Neural cell (in vitro differentiated cells): ENCODE data around the gene DUT. TPM values are rescaled to one million over a fixed set of nuclear protein-coding genes. Genes with fewer than 3 reads are reported as not detected.

ENCODE experiments used
- H2AFZ ChIP-seq: fragments of 200-600, 300-800 bp; sonication (generic), shearing (Covaris generic); 2 replicates; pipeline ENCODE4 v1.6.0; 2014; ENCODE audit warnings: low read depth, mild to moderate bottlenecking, antibody characterized with exemption, low read length, moderate library complexity
- H3F3A ChIP-seq: fragments of 200-600 bp; shearing (Covaris generic); 2 replicates; pipeline ENCODE4 v1.6.1; 2016; ENCODE audit warnings: mild to moderate bottlenecking, moderate library complexity, mixed read lengths, antibody characterized with exemption, low read length; ENCODE audit not compliant: insufficient read depth, poor library complexity, severe bottlenecking
- H3K27ac ChIP-seq: fragments of 200-600, 300-800 bp; sonication (generic), shearing (Covaris generic); 2 replicates; pipeline ENCODE4 v1.5.1; 2014; ENCODE audit warnings: mild to moderate bottlenecking, low read length, moderate library complexity
- H3K27me3 ChIP-seq: fragments of 300-800, 200-600 bp; sonication (generic), shearing (Covaris generic); 2 replicates; pipeline ENCODE4 v1.6.0; 2014; ENCODE audit warnings: mild to moderate bottlenecking, low read depth, low read length, moderate library complexity; ENCODE audit not compliant: insufficient read depth
- H3K36me3 ChIP-seq: fragments of 300-800, 200-600 bp; sonication (generic), shearing (Covaris generic); 2 replicates; pipeline ENCODE4 v1.5.1; 2014; ENCODE audit warnings: mild to moderate bottlenecking, antibody characterized with exemption, low read length, moderate library complexity; ENCODE audit not compliant: insufficient read depth
- H3K4me2 ChIP-seq: fragments of 300-800, 200-600 bp; sonication (generic), shearing (Covaris generic); 2 replicates; pipeline ENCODE4 v1.6.0; 2014; ENCODE audit warnings: mild to moderate bottlenecking, low read length
- H3K4me3 ChIP-seq: fragments of 300-800, 200-600 bp; sonication (generic), shearing (Covaris generic); 2 replicates; pipeline ENCODE4 v1.5.1; 2014; ENCODE audit warnings: mild to moderate bottlenecking, low read length, moderate library complexity
- H3K79me2 ChIP-seq: fragments of 200-600 bp; shearing (Covaris generic); replicated peaks from 2 replicates; pipeline ENCODE4 v1.6.0; 2014; ENCODE audit warnings: mild to moderate bottlenecking, low read length, moderate library complexity; ENCODE audit not compliant: insufficient read depth
- H3K9ac ChIP-seq: fragments of 300-800, 200-600 bp; sonication (generic), shearing (Covaris generic); 2 replicates; pipeline ENCODE4 v1.6.1; 2016; ENCODE audit warnings: mild to moderate bottlenecking, low read length, mixed read lengths
- H3K9me2 ChIP-seq: fragments of 200-600 bp; shearing (Covaris generic); 2 replicates; pipeline ENCODE4 v1.6.1; 2016; ENCODE audit warnings: mild to moderate bottlenecking, low read length, mixed read lengths; ENCODE audit not compliant: insufficient read depth
- H3K9me3 ChIP-seq: fragments of 200-600, 300-800 bp; sonication (generic), shearing (Covaris generic); 2 replicates; pipeline ENCODE4 v1.6.1; 2016; ENCODE audit warnings: mild to moderate bottlenecking, mixed run types, low read length, moderate library complexity, mixed read lengths
- H4K20me1 ChIP-seq: fragments of 200-600 bp; shearing (Covaris generic); 2 replicates; pipeline ENCODE4 v1.6.1; 2016; ENCODE audit warnings: mild to moderate bottlenecking, mixed run types; ENCODE audit not compliant: insufficient read depth
- EP300 ChIP-seq: fragments of 450-650 bp; conservative IDR thresholded peaks from 2 replicates; pipeline ENCODE4 v1.6.1; 2014; ENCODE audit warnings: antibody characterized with exemption, mild to moderate bottlenecking, moderate library complexity; ENCODE audit not compliant: poor library complexity, severe bottlenecking
- EZH2 ChIP-seq: fragments of 200-600, 300-800 bp; shearing (Covaris generic), sonication (generic); IDR thresholded peaks from 2 replicates; pipeline ENCODE4 v1.6.1; 2014; ENCODE audit warnings: antibody characterized with exemption, low read length, borderline replicate concordance, mild to moderate bottlenecking; ENCODE audit not compliant: insufficient read depth, poor library complexity, severe bottlenecking
- MXI1 ChIP-seq: fragments of 450-650 bp; conservative IDR thresholded peaks from 2 replicates; pipeline ENCODE4 v1.6.1; 2014; ENCODE audit warnings: antibody characterized with exemption, mild to moderate bottlenecking; ENCODE audit not compliant: poor library complexity, severe bottlenecking
- POLR2AphosphoS5 ChIP-seq: IDR thresholded peaks from 2 replicates; pipeline ENCODE4 v1.6.1; 2012
- RAD21 ChIP-seq: fragments of 450-650 bp; conservative IDR thresholded peaks from 2 replicates; pipeline ENCODE4 v1.6.1; 2014; ENCODE audit warnings: antibody characterized with exemption, mild to moderate bottlenecking, moderate library complexity
- SMC3 ChIP-seq: fragments of 450-650 bp; conservative IDR thresholded peaks from 2 replicates; pipeline ENCODE4 v1.6.1; 2014; ENCODE audit warnings: antibody characterized with exemption, mild to moderate bottlenecking, moderate library complexity; ENCODE audit not compliant: poor library complexity
- TAF1 ChIP-seq: IDR thresholded peaks from 2 replicates; pipeline ENCODE4 v1.6.1; 2012; ENCODE audit warnings: low read depth
- polyA plus RNA-seq: library from polyadenylated mRNA; depleted of rRNA; stranded (reverse); fragments of >200 nt; gene quantifications from 2 replicates; pipeline ENCODE4 v1.2.3, GENCODE V29; 2014
- TF ChIP-seq, protein P1 (sequence below): IDR thresholded peaks from 2 replicates; pipeline ENCODE4 v1.6.1; 2012; ENCODE audit warnings: borderline replicate concordance
- TF ChIP-seq, protein P2 (sequence below): fragments of 450-650 bp; IDR thresholded peaks from 2 replicates; pipeline ENCODE4 v1.5.1; 2014; ENCODE audit warnings: antibody characterized with exemption, mild to moderate bottlenecking, moderate library complexity; ENCODE audit not compliant: poor library complexity, severe bottlenecking

DUT gene
- polyA plus RNA-seq, 1 donor from 2014 or later: 263 TPM

DNA sequence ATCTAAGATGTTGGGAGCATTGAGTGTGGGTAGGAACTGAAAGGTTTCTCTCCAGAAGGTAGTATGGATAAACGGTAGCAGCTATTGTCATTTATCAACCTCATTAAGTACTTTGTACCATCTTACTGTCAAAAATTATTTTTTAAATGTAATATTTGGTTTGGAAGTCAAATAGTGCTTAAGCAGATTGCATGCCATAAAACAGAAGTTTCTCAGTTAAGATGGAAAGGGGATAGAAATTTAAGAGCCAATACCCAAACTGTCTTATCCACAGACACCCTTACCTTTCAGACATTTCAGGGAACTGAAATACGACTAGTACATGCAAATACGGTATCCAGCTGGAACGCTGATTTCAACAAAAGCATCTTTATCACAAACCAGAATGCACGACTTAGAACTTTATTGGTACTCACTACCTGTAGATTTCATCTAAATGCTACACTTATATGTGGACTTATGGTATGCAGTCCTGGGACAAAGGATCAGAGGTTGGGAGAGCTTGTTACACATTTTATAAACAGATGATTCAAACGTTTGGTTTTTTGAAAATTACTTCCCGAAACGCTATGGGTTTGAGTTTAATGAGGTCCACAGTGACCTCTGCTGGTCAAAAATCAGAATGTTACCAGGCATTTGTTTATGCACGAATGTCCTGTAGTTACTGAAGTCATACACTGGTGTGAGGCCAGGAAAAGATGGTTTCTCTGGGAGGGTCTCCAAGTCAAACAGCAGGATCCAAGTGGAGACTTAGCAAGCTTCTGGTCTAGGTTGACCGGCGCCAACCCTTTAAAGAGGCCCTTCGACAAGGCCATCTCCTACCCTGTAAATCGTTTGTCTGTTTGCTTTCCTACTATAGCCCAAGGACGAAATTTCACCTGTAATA, 45.7 kb upstream of the DUT start:
- Histone ChIP-seq H3K27ac (no peak overlapping the region), H3K79me2 (no peaks in the 10 kb centered on the region), H3K4me3 (no peak overlapping the region), H3K9ac (no peak overlapping the region), H3K9me3 (no peaks in the 10 kb centered on the region), H3K4me2 (no peak overlapping the region), H3K36me3 (no peaks in the 10 kb centered on the region), H3K27me3 (no peaks in the 10 kb centered on the region), H3F3A (no peaks in the 10 kb centered on the region), H3K9me2 (no peaks in the 10 kb centered on the region), H2AFZ (no peak overlapping the region), H4K20me1 (no peaks in the 10 kb centered on the region)
- TF ChIP-seq POLR2AphosphoS5: no peak
- TF ChIP-seq TAF1: no peak
- TF ChIP-seq, protein P1, sequence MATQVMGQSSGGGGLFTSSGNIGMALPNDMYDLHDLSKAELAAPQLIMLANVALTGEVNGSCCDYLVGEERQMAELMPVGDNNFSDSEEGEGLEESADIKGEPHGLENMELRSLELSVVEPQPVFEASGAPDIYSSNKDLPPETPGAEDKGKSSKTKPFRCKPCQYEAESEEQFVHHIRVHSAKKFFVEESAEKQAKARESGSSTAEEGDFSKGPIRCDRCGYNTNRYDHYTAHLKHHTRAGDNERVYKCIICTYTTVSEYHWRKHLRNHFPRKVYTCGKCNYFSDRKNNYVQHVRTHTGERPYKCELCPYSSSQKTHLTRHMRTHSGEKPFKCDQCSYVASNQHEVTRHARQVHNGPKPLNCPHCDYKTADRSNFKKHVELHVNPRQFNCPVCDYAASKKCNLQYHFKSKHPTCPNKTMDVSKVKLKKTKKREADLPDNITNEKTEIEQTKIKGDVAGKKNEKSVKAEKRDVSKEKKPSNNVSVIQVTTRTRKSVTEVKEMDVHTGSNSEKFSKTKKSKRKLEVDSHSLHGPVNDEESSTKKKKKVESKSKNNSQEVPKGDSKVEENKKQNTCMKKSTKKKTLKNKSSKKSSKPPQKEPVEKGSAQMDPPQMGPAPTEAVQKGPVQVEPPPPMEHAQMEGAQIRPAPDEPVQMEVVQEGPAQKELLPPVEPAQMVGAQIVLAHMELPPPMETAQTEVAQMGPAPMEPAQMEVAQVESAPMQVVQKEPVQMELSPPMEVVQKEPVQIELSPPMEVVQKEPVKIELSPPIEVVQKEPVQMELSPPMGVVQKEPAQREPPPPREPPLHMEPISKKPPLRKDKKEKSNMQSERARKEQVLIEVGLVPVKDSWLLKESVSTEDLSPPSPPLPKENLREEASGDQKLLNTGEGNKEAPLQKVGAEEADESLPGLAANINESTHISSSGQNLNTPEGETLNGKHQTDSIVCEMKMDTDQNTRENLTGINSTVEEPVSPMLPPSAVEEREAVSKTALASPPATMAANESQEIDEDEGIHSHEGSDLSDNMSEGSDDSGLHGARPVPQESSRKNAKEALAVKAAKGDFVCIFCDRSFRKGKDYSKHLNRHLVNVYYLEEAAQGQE: no peak
- peak; percentile 87 for TF ChIP-seq RAD21
- peak; percentile 87 for TF ChIP-seq SMC3
- no peak for TF ChIP-seq EZH2
- TF ChIP-seq, protein P2, sequence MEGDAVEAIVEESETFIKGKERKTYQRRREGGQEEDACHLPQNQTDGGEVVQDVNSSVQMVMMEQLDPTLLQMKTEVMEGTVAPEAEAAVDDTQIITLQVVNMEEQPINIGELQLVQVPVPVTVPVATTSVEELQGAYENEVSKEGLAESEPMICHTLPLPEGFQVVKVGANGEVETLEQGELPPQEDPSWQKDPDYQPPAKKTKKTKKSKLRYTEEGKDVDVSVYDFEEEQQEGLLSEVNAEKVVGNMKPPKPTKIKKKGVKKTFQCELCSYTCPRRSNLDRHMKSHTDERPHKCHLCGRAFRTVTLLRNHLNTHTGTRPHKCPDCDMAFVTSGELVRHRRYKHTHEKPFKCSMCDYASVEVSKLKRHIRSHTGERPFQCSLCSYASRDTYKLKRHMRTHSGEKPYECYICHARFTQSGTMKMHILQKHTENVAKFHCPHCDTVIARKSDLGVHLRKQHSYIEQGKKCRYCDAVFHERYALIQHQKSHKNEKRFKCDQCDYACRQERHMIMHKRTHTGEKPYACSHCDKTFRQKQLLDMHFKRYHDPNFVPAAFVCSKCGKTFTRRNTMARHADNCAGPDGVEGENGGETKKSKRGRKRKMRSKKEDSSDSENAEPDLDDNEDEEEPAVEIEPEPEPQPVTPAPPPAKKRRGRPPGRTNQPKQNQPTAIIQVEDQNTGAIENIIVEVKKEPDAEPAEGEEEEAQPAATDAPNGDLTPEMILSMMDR: peak; percentile 88
- TF ChIP-seq EP300: no peak
- TF ChIP-seq MXI1: no peak

DNA sequence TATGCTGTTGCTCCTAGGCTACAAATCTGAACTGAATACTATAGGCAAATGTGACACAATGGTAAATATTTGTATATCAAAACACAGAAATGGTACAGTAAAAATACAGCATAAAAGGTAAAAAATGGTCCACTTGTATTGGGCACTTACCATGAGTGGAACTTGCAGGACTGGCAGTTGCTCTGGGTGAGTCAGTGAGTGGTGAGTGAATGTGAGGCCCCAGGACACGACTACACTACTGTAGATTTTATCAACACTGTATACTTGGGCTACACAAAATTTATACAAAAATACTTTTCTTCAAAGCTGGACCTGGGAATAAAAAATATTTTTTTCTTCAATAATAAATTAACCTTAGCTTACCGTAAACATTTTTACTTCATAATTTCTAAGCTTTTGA, 41.6 kb upstream of the DUT start:
- Histone ChIP-seq H4K20me1 (no peaks in the 10 kb centered on the region), H3F3A (no peaks in the 10 kb centered on the region), H2AFZ (no peak overlapping the region), H3K36me3 (no peaks in the 10 kb centered on the region), H3K9me3 (no peaks in the 10 kb centered on the region), H3K27me3 (no peaks in the 10 kb centered on the region), H3K27ac (no peak overlapping the region), H3K9ac (no peak overlapping the region), H3K9me2 (no peaks in the 10 kb centered on the region), H3K79me2 (no peaks in the 10 kb centered on the region), H3K4me2 (no peak overlapping the region), H3K4me3 (no peak overlapping the region)
- TF ChIP-seq MXI1 (no peak), SMC3 (no peak)
- TF ChIP-seq, protein P2: no peak
- TF ChIP-seq, protein P1: no peak
